ENCODE measurements around the gene EFTUD2.

EFTUD2 gene

DNA sequence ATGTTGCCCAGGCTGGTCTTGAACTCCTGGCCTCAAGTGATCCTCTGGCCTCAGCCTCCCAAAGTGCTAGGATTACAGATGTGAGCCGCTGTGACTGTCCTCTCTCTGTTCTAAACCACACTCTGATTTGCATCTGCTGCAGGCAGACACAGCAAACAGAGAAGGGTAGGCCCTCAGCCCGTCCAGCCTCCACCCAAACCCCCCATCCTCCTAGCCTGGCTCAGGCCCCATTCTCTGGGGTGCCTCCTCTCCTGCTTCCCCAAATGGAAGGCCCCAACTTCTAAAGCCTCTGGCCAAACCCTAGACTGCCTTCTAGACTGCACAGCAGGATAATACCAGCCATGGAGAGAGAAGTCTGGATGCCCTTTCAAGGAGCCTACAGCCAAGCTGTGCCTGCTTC lies 20.2 kb upstream of the EFTUD2 start:
- H3K4me3 Mint-ChIP-seq = no peak overlapping the region
- peaks cover 7% of the 10 kb centered on the region for H3K4me1 Mint-ChIP-seq (ENCODE audit: low read depth)
- no peaks in the 10 kb centered on the region for H3K9me3 Mint-ChIP-seq
- no peak overlapping the region for H3K27ac Mint-ChIP-seq
- peaks cover 25% of the 10 kb centered on the region for H3K27me3 Mint-ChIP-seq (ENCODE audit: low read depth)
- H3K36me3 Mint-ChIP-seq (ENCODE audit: low read depth) = no peaks in the 10 kb centered on the region

DNA sequence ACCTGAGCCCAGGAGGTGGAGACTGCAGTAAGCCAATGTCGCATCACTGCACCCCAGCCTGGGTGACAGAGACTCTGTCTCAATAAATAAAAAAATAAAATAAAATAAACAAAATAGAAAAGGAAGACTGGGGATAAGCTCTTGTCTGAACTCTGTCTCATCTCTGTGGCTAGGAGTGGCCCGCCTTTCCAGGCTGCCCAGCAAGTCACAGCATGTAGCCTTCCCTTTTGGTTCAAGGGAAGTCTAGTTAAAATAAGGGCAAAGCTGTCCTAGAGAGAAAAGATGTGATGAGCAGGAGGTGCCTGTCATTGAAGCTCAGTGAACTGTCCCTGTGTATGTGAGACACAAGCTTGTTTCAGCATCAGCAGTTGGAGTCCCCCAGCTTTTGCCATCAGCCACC lies 18.8 kb upstream of the EFTUD2 start:
- Mint-ChIP-seq H3K36me3 (ENCODE audit: low read depth) (no peaks in the 10 kb centered on the region), H3K27ac (no peak overlapping the region), H3K27me3 (ENCODE audit: low read depth) (peaks cover 36% of the 10 kb centered on the region), H3K4me1 (ENCODE audit: low read depth) (peaks cover 11% of the 10 kb centered on the region), H3K4me3 (no peak overlapping the region), H3K9me3 (no peaks in the 10 kb centered on the region)

DNA sequence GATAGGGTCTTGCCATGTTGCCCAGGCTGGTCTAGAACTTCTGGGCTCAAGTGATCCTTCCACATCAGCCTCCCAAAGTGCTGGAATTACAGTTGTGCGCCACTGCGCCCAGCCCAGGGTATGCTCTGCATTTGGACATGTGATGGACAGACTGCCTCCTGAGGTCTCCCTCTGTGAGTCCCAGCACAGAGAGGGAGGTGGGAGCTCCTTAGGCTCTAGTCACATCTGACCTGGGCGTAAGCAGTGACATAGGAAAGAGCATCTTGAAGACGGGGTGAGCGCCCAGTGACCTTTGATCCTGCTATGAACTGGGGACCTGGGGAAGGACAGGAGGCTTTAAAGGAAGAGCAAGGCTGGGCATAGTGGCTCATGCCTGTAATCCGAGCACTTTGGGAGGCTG lies 18.2 kb upstream of the EFTUD2 start:
- Mint-ChIP-seq H3K27me3 (ENCODE audit: low read depth) (peaks cover 40% of the 10 kb centered on the region), H3K9me3 (no peaks in the 10 kb centered on the region), H3K36me3 (ENCODE audit: low read depth) (no peaks in the 10 kb centered on the region), H3K27ac (no peak overlapping the region), H3K4me3 (no peak overlapping the region), H3K4me1 (ENCODE audit: low read depth) (peaks cover 12% of the 10 kb centered on the region)

DNA sequence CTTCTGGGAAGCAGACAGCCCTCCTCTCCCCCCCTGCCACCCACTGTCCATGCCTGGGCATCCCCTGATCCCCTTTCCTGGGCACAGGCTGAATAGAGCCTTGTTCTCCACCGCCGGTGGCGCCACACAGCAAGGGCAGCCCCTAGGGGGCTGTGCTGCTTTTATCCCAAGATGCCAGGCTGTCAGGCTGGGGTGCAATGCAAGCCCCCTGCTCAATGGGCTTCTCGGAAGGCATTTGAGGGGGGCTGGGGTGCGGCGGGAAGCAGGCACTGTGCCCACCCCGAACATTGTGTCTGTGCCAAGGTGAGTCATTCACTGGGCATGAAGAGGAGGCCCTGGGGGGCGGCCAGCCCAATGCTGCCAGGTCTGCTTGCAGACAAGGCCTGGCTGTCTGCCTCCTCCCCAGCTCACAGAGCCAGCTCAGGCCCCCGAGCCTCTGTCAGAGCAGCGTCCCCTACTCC lies 17.6 kb upstream of the EFTUD2 start:
- Mint-ChIP-seq H3K36me3 (ENCODE audit: low read depth) (no peaks in the 10 kb centered on the region), H3K27me3 (ENCODE audit: low read depth) (peaks cover 43% of the 10 kb centered on the region), H3K4me1 (ENCODE audit: low read depth) (peaks cover 14% of the 10 kb centered on the region), H3K4me3 (no peak overlapping the region), H3K9me3 (no peaks in the 10 kb centered on the region), H3K27ac (no peak overlapping the region)

DNA sequence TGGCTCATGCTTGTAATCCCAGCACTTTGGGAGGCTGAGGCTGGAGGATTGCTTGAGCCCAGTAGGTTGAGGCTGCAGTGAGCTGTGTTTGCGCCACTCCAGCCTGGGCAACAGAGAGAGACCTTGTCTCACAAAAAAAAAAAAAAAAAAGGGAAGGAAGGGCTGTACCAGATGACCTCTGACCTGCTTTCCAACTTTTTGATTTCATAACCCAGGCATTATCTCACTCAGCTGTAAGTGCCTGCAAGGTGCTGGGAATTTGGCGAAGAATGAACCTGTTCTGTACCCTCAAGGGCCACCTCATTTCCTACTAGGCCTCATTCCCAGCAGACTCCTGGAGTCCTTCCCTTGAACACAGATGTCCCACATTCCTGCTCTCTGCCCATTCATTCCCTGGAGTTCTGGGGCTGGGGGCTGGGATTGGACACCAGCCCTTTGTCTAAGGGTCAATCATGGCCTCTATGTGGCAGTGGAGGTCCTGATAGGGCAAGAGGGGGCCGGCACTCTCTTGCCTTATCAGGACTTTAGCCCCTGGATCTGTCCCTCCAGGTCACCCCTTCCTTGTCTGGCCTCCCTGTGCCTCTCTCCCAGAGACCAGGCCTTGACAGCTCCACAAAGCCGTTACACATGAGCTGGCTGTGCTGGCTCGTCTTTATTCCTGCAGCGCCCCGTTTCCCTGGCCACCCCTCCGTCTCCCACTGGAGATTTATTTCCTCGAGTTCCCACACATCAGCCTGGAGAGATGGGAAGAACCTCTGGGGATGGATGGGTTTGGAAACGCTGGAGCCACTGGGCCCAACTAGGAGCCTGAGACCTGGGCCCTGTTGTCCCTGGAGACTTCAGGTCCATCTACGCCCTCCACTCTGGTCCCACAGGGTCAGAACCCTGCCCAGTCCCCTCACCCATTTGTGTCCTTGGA lies 16.9 kb upstream of the EFTUD2 start:
- no peak overlapping the region for H3K4me3 Mint-ChIP-seq
- peaks cover 14% of the 10 kb centered on the region for H3K4me1 Mint-ChIP-seq (ENCODE audit: low read depth)
- H3K27me3 Mint-ChIP-seq (ENCODE audit: low read depth) = peaks cover 43% of the 10 kb centered on the region
- no peaks in the 10 kb centered on the region for H3K36me3 Mint-ChIP-seq (ENCODE audit: low read depth)
- H3K27ac Mint-ChIP-seq = no peak overlapping the region
- H3K9me3 Mint-ChIP-seq = no peaks in the 10 kb centered on the region

DNA sequence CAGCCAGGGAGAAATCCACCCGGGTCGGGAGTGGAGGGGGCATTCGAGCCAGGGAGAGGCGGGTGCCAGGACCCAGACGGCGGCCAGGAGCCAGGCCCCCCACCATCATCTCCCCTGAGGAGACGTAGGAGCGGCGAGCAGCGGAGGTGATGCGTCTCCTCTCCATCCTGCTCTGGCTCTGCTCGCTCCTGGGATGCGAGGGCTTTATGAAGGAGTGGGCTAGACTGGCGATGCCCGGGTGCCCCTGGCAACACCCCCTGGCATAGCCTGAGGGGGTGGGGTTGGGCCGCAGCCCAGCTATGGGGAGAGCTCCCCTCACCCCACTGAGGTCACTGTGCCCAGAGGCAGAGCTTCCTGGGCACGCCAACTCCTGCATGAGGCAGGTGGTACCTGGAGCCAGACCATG lies 16.1 kb upstream of the EFTUD2 start, which contains the start of gene GFAP:
Gene GFAP, minus strand, starts transcription at position 180 of the 406 bp plus-strand sequence. Its CDS starts 14 bp downstream, at position 166.
- no peaks in the 10 kb centered on the region for H3K36me3 Mint-ChIP-seq (ENCODE audit: low read depth)
- H3K27ac Mint-ChIP-seq = no peak within 1 kb of the TSS
- peaks cover 42% of the 10 kb centered on the region for H3K27me3 Mint-ChIP-seq (ENCODE audit: low read depth)

DNA sequence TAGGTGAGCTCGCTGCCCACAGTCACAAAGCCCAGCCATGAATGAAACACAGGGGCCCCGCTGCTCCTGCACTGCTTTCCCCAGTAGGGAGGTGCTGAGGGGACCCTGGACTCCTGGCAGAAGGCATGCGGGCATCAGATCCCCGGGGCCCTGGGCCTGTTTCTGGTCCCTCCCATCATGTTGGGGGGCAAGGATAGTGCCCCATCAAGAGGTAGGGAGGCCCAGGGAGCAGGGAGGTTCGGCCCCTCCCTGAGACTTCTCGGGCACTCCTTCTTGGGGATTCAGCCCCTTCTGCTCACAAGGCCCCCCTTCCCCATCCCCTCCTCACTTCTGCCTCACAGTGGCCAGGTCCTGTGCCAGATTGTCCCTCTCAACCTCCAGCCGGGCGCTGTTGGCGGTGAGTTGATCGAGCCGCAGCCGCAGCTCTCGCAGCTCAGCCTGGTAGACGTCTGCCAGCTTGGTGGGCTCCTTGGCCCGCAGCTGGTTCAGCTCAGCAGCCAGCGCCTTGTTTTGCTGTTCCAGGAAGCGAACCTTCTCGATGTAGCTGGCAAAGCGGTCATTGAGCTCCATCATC lies 15.5 kb upstream of the EFTUD2 start:
- Mint-ChIP-seq H3K4me3 (no peak overlapping the region), H3K27me3 (ENCODE audit: low read depth) (peaks cover 37% of the 10 kb centered on the region), H3K4me1 (ENCODE audit: low read depth) (peaks cover 7% of the 10 kb centered on the region), H3K9me3 (no peaks in the 10 kb centered on the region), H3K27ac (no peak overlapping the region), H3K36me3 (ENCODE audit: low read depth) (no peaks in the 10 kb centered on the region)

More for the DNA sequence above, 16.1 kb upstream of the EFTUD2 start, which contains the start of gene GFAP:
- H3K4me1 Mint-ChIP-seq (ENCODE audit: low read depth) = peaks cover 10% of the 10 kb centered on the region
- no peak within 1 kb of the TSS for H3K4me3 Mint-ChIP-seq
- H3K9me3 Mint-ChIP-seq = no peaks in the 10 kb centered on the region

DNA sequence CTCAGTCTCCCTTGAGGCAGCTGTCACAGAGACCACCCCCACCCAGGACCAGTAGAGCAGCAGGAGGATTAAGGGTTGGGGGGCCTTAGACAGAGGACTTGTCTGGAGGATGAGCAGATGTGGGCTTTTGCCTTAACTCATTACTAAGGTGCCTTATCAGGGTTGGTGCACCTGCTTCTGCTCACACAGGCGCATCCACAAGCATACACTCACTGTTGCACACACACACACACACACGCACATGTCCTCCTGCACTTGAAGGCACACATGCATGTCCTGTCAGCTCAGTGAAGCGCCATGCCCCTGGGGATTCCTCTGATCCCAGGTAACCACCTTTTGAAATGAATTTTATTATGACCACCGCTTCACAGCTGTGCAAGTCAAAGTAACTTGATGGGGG lies 14.9 kb upstream of the EFTUD2 start:
- Mint-ChIP-seq H3K36me3 (ENCODE audit: low read depth) (no peaks in the 10 kb centered on the region), H3K27me3 (ENCODE audit: low read depth) (peaks cover 35% of the 10 kb centered on the region), H3K9me3 (no peaks in the 10 kb centered on the region), H3K4me3 (no peak overlapping the region), H3K27ac (no peak overlapping the region), H3K4me1 (ENCODE audit: low read depth) (peaks cover 7% of the 10 kb centered on the region)

DNA sequence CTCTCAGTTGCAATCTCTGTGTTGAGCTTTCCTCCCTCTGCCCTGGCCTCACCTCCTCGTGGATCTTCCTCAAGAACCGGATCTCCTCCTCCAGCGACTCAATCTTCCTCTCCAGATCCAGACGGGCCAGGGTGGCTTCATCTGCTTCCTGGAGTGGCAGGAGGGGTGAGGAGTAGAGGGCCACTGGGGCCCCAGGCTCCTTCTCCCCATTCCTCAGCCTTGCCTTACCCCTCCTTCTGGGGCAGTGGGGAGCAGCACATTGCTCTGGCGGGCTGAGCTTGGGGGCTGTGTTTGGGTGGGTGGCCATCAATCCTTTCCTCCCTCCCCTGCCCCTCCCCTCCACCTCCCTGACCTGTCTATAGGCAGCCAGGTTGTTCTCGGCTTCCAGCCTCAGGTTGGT lies 14.4 kb upstream of the EFTUD2 start:
- H3K9me3 Mint-ChIP-seq = no peaks in the 10 kb centered on the region
- H3K4me3 Mint-ChIP-seq = no peak overlapping the region
- H3K36me3 Mint-ChIP-seq (ENCODE audit: low read depth) = no peaks in the 10 kb centered on the region
- no peak overlapping the region for H3K27ac Mint-ChIP-seq
- peaks cover 34% of the 10 kb centered on the region for H3K27me3 Mint-ChIP-seq (ENCODE audit: low read depth)
- peaks cover 7% of the 10 kb centered on the region for H3K4me1 Mint-ChIP-seq (ENCODE audit: low read depth)

DNA sequence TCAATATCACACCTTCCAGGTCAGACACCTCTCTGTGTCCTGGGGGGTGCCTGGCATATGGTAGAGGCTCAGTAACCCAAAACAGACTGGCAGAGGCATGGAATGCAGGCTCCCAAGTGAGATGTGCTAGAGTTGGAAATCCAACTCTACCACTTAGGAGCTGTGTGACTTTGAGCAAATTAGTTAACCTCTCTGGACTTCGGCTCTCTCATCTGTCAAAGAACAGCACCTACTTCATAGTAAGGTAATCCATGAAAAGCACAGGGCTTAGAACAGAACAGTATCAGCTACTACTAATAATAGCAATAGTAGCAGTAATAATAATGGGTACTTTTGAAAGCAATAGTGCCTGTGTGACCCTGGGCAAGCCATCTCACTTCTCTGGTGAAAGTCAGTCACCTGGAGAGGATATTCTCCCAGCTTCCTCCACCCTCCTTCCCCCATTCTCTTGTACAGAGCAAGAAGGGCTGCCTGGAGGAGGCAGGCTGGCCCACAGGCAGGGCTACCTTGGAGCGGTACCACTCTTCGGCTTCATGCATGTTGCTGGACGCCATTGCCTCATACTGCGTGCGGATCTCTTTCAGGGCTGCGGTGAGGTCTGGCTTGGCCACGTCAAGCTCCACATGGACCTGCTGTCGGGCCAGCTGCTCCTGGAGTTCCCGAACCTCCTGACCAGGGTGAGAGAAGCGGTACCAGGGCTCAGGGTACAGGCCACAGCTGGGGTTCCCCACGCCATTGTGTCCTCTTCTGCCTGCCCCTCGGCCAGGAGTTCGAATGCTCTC lies 13.7 kb upstream of the EFTUD2 start:
- H3K9me3 Mint-ChIP-seq = no peaks in the 10 kb centered on the region
- no peaks in the 10 kb centered on the region for H3K36me3 Mint-ChIP-seq (ENCODE audit: low read depth)
- H3K27ac Mint-ChIP-seq = no peak overlapping the region
- H3K4me1 Mint-ChIP-seq (ENCODE audit: low read depth) = peaks cover 7% of the 10 kb centered on the region
- H3K4me3 Mint-ChIP-seq = no peak overlapping the region
- peaks cover 36% of the 10 kb centered on the region for H3K27me3 Mint-ChIP-seq (ENCODE audit: low read depth)

DNA sequence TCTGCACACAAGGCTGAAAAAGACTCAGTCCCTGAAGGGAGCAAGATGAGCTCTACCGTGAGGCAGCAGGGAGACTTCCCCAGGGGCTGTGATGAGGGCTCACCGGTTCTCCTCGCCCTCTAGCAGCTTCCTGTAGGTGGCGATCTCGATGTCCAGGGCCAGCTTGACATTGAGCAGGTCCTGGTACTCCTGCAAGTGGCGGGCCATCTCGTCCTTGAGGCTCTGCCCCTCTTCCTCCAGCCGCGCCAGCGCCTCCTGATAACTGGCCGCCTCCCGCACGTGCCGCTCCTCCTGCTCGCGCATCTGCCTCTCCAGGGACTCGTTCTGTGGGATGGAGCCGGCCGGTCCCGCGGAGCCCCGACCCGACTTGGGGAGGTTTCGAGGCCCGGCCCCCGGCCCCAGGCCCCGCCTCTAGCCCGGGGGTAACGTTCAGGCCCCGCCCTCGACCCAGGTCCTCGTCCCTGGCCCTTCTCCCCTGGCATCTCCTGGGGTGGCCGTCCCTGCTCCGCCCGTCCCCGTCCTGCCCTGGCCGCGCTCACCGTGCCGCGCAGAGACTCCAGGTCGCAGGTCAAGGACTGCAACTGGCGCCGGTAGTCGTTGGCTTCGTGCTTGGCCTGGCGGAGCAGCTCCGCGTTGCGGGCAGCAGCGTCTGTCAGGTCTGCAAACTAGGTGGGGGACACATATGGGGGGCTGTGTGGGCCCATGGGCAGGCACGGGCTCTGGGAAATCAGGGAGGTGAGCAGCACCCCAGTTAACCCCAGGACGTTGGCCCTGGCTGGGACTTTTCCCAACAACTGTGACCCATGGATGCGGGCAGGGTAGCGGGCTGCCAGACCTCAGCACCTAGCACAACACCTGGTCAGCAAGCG lies 12.1 kb upstream of the EFTUD2 start:
- Mint-ChIP-seq H3K4me1 (ENCODE audit: low read depth) (peaks cover 7% of the 10 kb centered on the region), H3K9me3 (no peaks in the 10 kb centered on the region), H3K4me3 (peak overlapping the region; percentile 25), H3K36me3 (ENCODE audit: low read depth) (no peaks in the 10 kb centered on the region), H3K27me3 (ENCODE audit: low read depth) (peaks cover 36% of the 10 kb centered on the region), H3K27ac (no peak overlapping the region)

DNA sequence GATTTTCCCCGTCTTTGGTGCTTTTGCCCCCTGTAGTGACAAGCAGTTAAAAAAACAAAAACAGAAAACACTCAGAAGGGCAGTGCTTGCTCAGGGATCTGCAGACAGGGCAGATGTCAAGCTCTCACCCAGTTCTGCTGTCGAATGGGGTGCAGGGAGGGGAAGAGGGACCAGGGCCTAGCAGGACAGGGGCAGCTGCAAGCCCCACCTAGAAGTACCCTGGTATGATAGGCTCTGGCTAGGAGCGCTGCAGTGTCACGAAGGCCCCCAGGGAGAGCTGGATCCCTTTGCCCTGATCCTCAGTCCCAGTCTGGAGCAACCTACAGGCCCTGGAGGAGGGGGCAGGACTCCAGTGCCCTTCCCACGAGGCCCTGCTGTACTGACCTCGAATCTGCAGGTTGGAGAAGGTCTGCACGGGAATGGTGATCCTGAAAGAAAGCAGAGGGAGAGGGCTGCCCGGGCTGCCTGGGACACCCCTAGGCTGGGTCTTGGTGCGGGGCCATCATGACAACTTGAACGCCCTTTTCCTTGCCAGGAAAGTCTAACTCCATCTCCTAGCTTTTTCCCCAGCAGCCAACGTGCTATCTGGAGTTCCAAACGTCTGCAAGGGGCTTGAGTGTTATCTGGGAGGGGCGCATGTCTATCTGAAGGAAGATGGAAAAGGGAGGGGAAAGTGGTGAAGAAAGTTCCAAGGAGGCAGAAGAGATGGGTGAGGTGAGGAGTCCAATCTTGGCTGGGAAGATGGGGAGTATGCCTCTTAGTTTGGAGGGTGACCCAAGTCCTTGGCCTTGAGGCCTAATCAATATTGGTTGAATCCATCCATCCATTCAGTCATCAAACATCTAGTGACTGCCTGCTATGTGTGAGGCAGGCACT lies 11.2 kb upstream of the EFTUD2 start:
- peaks cover 36% of the 10 kb centered on the region for H3K27me3 Mint-ChIP-seq (ENCODE audit: low read depth)
- no peaks in the 10 kb centered on the region for H3K36me3 Mint-ChIP-seq (ENCODE audit: low read depth)
- H3K4me1 Mint-ChIP-seq (ENCODE audit: low read depth) = peaks cover 7% of the 10 kb centered on the region
- peak overlapping the region; percentile 25 for H3K4me3 Mint-ChIP-seq
- H3K27ac Mint-ChIP-seq = no peak overlapping the region
- H3K9me3 Mint-ChIP-seq = no peaks in the 10 kb centered on the region

DNA sequence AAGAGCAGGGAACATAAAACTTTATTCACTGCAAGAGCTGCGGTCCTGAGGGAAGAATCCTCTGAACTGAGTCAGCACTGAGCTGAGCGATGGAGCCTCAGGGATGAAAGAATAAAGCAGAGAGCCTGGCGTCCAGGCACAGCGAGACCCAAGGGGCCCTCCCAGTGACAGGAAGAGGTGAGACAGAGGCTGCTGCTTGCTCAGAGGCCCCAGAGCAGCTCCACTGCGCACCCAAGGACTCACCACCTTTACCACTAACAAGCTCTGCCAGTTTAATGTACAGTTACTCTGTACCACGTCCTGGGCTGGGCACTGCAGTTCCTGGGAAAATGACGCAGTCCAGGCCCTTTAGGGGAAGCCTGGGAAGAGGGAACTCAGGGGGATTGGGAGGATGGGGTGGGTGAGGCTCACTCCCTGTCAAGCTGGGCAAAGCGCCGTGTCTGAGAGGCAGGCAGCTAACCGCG lies 10.5 kb upstream of the EFTUD2 start:
- no peak overlapping the region for H3K4me3 Mint-ChIP-seq
- H3K9me3 Mint-ChIP-seq = no peaks in the 10 kb centered on the region
- no peak overlapping the region for H3K27ac Mint-ChIP-seq
- no peaks in the 10 kb centered on the region for H3K36me3 Mint-ChIP-seq (ENCODE audit: low read depth)
- peaks cover 35% of the 10 kb centered on the region for H3K27me3 Mint-ChIP-seq (ENCODE audit: low read depth)
- peaks cover 7% of the 10 kb centered on the region for H3K4me1 Mint-ChIP-seq (ENCODE audit: low read depth)
